Glutamatergic neuron (in vitro differentiated cells): Measurements from ENCODE around the gene CFAP61. TPM values are rescaled to one million over a fixed set of nuclear protein-coding genes. Genes with fewer than 3 reads are reported as not detected.
A peak's percentile ranks its signal among the peaks of the same experiment; 100 is the strongest.

Experiments used
- DNase-seq: peaks from one replicate; pipeline ENCODE4 v3.0.0; 2022
- H3K27ac Mint-ChIP-seq: one replicate; pipeline ENCODE4 v1.8.0; 2020; ENCODE audit warnings: mild to moderate bottlenecking, mixed read lengths, inconsistent platforms; ENCODE audit not compliant: unreplicated experiment
- H3K27me3 Mint-ChIP-seq: one replicate; pipeline ENCODE4 v1.8.0; 2020; ENCODE audit warnings: mild to moderate bottlenecking, moderate library complexity, mixed read lengths, inconsistent platforms; ENCODE audit not compliant: unreplicated experiment
- H3K36me3 Mint-ChIP-seq: one replicate; pipeline ENCODE4 v1.8.0; 2020; ENCODE audit warnings: mild to moderate bottlenecking, mixed read lengths, inconsistent platforms; ENCODE audit not compliant: unreplicated experiment
- H3K4me1 Mint-ChIP-seq: one replicate; pipeline ENCODE4 v1.8.0; 2020; ENCODE audit warnings: mild to moderate bottlenecking, low read depth, mixed read lengths, inconsistent platforms; ENCODE audit not compliant: unreplicated experiment
- H3K4me3 Mint-ChIP-seq: one replicate; pipeline ENCODE4 v1.8.0; 2020; ENCODE audit warnings: mild to moderate bottlenecking, mixed read lengths, inconsistent platforms; ENCODE audit not compliant: unreplicated experiment
- H3K9me3 Mint-ChIP-seq: one replicate; pipeline ENCODE4 v1.8.0; 2020; ENCODE audit warnings: mild to moderate bottlenecking, moderate library complexity, mixed read lengths, inconsistent platforms; ENCODE audit not compliant: unreplicated experiment
- CTCF ChIP-seq: fragments of 200-600 bp; sonication (generic); IDR thresholded peaks from one replicate; pipeline ENCODE4 v1.5.0; 2021; ENCODE audit not compliant: partially characterized antibody, unreplicated experiment
- total RNA-seq: library from RNA; stranded (reverse); fragmentation: NEBNext Ultra II Directional; extraction: Animal tissue kit (Norgen Biotek cat#: 25700); gene quantifications from one replicate; pipeline ENCODE4 v1.2.1, GENCODE V29; 2021; ENCODE audit not compliant: unreplicated experiment

The CFAP61 gene
- total RNA-seq, 1 donor from 2014 or later, result 5.0 TPM

GRCh38 chr20:20039752-20040387 is 12.5 kb upstream of the CFAP61 start:
- Mint-ChIP-seq H3K36me3 (no peaks in the 10 kb centered on the region), H3K27me3 (no peaks in the 10 kb centered on the region), H3K9me3 (no peaks in the 10 kb centered on the region), H3K27ac (no peak overlapping the region), H3K4me3 (no peak overlapping the region), H3K4me1 (peaks cover 4% of the 10 kb centered on the region)
- DNase-seq, result no peak
- no peak for TF ChIP-seq CTCF

- H3K4me1 Mint-ChIP-seq, result peaks cover 11% of the 10 kb centered on the region
- TF ChIP-seq CTCF, result no peak
- peak overlapping the region; percentile 95 for H3K27ac Mint-ChIP-seq
- DNase-seq, result no peak
- H3K27me3 Mint-ChIP-seq, result peaks cover 7% of the 10 kb centered on the region
- peak overlapping the region; percentile 100 for H3K4me3 Mint-ChIP-seq
- peaks cover 6% of the 10 kb centered on the region for H3K9me3 Mint-ChIP-seq
- no peaks in the 10 kb centered on the region for H3K36me3 Mint-ChIP-seq
Measured at GRCh38 chr20:20051767-20052073, 612 bp upstream of the CFAP61 start.

GRCh38 chr20:20060234-20060998 is 8.1 kb downstream of the CFAP61 start:
- Mint-ChIP-seq H3K27me3 (no peaks in the 10 kb centered on the region), H3K4me1 (peaks cover 28% of the 10 kb centered on the region), H3K27ac (no peak overlapping the region), H3K36me3 (no peaks in the 10 kb centered on the region), H3K9me3 (no peaks in the 10 kb centered on the region), H3K4me3 (no peak overlapping the region)
- no peak for TF ChIP-seq CTCF
- DNase-seq, result no peak

- no peak for DNase-seq
- Mint-ChIP-seq H3K27ac (no peak overlapping the region), H3K9me3 (no peaks in the 10 kb centered on the region), H3K4me1 (peaks cover 17% of the 10 kb centered on the region), H3K4me3 (no peak overlapping the region), H3K36me3 (no peaks in the 10 kb centered on the region), H3K27me3 (no peaks in the 10 kb centered on the region)
- no peak for TF ChIP-seq CTCF
Measured at GRCh38 chr20:20063941-20064702, 11.8 kb downstream of the CFAP61 start.

GRCh38 chr20:20065361-20065760 is 13.0 kb downstream of the CFAP61 start:
- no peaks in the 10 kb centered on the region for H3K27me3 Mint-ChIP-seq
- no peak overlapping the region for H3K27ac Mint-ChIP-seq
- no peak for TF ChIP-seq CTCF
- H3K36me3 Mint-ChIP-seq, result no peaks in the 10 kb centered on the region
- no peaks in the 10 kb centered on the region for H3K9me3 Mint-ChIP-seq
- H3K4me1 Mint-ChIP-seq, result peaks cover 16% of the 10 kb centered on the region
- H3K4me3 Mint-ChIP-seq, result no peak overlapping the region
- DNase-seq, result no peak
